GM18499 (cell line): Measurements from ENCODE around the gene SLC38A9.
A peak's percentile ranks its signal among the peaks of the same experiment; 100 is the strongest.
"Not testable (repeated sequence)": the region's sequence is repeated elsewhere in the genome, so short reads cannot be mapped to it uniquely, and the experiment has no call there.

Experiments used
- ATAC-seq: cut with Tn5 transposase; IDR thresholded peaks from one replicate; pipeline ENCODE4 v1.9.1; 2021; ENCODE audit warnings: moderate number of reproducible peaks; ENCODE audit not compliant: insufficient read depth, unreplicated experiment

The SLC38A9 gene, protein sequence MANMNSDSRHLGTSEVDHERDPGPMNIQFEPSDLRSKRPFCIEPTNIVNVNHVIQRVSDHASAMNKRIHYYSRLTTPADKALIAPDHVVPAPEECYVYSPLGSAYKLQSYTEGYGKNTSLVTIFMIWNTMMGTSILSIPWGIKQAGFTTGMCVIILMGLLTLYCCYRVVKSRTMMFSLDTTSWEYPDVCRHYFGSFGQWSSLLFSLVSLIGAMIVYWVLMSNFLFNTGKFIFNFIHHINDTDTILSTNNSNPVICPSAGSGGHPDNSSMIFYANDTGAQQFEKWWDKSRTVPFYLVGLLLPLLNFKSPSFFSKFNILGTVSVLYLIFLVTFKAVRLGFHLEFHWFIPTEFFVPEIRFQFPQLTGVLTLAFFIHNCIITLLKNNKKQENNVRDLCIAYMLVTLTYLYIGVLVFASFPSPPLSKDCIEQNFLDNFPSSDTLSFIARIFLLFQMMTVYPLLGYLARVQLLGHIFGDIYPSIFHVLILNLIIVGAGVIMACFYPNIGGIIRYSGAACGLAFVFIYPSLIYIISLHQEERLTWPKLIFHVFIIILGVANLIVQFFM

DNA sequence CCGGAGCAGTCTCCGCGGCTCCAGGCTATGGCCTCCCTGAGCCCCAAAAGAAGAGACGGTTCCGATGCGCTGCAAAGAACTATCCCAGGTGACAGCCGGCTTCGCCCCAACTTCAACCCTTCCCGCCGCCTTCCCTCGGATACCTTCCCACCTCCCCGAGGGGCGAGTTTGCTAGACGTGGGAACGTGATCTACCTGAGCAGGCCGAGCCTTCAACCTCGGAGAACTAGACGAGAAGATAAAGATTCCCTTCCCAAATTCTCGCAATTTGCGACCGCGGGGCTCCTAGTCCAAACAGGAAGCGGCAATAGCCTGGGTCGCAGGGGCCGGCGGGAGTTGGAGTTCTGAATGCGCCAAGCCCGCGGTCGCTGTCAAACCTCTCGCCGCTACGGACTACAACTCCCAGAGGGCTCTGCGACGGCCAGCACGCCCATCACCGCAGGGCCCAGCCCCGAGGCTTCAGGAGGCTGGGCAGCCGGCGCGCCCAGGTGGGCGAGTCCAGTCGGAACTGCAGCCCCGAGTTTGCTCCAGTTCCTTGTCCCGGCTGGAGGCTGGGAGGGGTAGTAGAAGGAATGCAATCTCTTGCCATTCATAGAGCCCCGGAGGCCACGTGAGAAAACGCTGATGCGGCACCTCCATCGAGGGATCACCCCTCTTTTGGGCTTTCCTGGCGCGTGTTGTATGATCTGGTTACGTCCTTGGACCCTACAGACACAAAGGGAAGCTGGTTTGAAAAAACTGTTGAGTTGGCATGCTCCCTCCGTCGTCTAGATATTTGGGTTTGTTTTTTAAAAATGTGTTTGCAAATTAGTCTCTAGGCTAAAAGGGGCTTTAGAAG, at the start of gene SLC38A9:
Gene SLC38A9 (minus strand): TSS at position 302 of the 837 bp plus-strand sequence. CDS start 14,366 bp downstream, outside the sequence.
- ATAC-seq = peak; percentile 97

DNA sequence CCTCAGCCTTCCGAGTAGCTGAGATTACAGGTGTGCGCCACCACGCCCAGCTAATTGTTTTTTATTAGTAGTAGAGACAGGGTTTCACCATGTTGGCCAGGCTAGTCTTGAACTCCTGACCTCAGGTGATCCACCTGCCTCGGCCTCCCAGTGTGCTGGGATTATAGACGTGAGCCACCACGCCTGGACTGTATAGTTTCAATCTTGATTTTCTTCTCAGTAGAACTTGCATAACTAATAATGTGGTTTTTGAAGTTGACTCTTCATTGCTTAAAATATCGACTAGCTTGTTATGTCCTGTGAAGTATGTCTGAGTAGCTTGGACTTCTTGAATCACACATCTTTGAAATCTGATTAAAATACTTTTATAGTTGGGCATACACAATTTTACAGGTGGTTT, 49.6 kb upstream of the SLC38A9 start:
- not testable (repeated sequence) for ATAC-seq

DNA sequence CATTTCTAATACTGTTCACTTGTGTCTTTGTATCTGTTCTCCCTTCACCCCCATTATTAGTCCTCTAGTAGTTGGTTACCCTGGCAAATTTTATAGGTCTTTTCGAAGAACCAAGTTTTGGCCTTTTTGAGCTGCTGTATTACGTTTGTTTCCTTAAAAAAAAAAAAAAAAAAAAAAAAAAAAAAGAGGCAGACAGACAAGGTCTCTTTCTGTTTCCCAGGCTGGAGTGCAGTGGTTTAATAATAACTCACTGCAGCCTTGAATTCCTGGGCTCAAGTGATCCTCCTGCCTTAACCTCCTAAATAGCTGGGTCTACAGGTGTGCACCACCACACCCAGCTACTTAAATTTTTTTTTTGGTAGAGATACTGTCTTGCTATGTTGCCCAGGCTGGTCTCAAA, 46.6 kb upstream of the SLC38A9 start:
- no peak for ATAC-seq

DNA sequence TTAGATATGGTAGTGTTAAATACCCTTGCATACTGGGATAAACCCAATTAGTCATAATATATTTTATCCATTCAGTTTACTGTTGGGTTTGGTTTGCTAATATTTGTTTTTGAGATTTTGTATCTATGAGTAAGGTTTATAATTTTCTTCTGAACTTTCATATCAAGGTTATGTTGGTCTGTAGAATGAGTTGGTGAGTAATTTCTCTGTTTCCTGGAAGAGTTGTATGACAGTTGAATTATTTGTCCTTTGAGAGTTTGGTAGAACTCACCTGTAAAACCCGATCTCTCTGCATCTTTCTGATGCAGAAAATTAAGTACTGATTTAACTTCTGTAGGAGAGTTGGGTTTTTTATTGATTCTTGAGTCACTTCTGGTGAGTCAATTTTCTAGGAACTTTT, 46.1 kb upstream of the SLC38A9 start:
- no peak for ATAC-seq

DNA sequence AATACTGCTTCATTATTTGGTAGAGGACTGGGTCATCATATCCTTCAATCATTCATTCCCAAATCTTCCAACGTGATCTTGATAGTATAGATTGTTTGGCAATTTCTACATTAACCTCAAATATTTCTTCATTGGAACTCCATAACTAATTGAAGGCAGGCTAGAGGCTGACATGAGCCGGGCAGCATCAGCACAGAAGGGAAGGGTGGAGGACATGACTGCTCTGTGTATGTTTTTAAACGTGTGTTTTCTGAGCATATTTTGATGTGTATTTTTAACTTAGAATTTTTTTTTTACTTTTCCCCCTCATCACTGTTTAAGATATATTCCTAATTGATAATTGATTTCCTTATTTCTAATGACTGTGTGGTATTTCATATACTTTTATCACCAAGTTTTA, 38.4 kb upstream of the SLC38A9 start:
- no peak for ATAC-seq

DNA sequence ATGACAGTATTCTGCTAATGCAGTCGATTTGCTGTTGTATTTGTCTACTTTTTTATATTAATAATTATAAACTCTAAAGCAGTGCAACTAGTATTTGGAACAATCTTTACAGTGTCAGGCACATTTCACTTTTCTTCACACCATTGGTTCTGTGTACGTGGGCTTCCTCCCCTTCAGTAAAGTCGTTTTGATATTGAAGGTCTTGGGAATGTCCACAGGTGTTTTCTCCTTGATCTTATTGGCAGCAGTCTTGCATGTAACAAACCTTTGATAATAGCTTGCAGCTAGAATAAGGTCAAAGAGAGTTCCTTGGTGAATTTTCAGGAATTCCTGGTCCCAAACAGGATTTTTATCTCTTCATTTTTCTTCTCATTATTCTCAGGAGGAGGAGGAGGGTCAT, 37.9 kb upstream of the SLC38A9 start:
- ATAC-seq = no peak

DNA sequence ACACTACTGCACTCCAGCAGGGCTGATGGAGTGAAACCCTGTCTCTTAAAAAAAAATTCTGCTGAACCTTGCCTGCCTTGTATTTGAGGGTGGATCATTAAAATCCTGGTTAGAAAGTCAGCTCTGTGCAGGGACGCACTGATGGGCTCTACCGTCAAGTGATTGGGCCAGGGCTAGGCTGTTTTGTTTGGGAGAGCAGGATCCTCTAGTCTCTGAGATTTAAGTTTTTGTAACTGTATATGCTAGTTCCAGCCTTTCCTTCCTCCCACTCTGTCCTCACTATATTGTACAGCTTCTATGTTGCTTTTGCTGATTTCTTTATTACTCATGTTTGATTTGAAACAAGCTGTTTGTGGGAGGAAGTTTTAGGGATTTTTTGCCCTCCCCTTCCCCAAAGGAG, 37.3 kb upstream of the SLC38A9 start:
- ATAC-seq = no peak

DNA sequence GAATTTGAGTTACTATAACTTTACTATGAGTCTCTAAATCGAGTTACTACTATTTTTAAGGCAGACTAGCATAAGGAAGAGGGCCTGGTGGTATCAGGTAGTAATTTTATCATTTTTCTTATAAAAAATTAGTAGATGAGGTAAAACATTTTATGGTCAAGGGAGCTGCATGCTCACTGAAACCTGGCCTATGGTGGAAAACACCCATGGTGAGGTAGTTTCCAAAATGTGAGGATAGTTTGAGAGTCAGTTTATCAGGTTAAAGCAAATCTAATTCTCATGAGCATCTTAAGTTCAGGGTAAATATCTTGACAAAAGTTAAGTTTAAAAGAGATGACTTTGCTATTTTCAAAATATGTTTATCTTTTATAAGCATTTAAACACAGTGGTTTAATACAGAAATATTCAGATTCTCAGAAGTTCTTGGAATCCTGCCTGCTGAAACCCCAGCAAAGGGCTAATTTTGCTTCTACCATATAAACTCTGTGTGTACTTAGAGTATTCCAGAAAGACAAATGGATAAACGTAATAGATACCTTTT, 35.7 kb upstream of the SLC38A9 start:
- ATAC-seq = no peak

DNA sequence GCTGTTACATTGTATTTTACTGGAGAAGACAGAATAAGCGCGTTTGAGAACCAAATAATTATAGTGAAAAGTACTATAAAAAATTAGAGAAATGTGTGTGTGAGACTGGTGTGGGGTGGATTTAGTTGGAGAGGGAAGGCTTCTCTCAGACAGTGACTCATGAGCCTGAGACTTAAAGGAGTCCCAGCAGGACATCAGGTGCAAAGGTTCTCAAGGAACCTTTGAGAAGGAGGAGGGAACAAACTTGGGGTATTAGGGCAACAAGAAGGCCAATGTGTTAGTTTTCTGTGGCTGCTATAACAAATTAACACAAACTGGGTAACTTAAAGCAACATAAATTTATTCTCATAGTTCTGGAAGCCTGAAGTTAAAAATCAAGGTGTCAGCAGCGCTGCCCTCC, 30.7 kb upstream of the SLC38A9 start:
- ATAC-seq = no peak

DNA sequence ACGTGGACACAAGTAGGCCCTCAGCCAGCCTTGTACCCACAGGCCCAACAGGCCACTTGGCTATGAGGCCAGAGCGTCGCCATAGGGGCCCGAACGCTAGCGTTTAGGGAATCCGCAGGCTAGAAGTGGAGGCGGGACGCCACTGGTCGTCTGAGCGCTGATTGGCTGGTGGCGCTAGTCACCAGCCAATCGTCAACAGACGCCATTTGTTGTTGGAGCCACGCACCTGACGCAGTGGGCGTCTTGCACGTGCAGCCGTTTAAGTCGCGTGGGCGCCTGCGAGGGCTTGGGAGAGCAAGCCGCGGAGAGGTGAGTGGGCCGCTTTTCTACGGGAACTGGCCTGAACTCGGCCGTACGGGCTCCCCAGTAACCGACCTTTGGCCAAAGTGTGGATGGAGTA, 25.7 kb upstream of the SLC38A9 start, which contains the start of gene DDX4:
Gene DDX4 (plus strand): TSS at position 269 of the 400 bp plus-strand sequence. CDS start 903 bp downstream, outside the sequence.
- no peak for ATAC-seq

DNA sequence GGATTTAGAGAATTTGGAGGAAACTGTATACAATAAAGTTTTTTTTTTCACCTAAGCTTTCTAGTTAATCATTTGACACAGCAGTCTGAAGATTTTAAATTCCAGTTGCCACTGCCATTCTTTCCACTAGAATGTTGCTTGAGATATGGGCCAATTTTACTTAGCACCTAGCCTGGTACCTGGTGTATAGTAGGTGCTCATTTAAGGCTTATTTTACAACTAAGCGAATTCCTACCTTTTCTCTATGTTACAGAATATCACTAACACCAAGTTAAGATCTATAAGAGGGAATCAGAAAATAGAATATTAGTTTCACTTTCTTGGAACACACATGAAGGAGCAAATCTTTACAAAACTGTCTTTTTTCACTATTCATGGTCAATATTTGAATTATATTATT, 22.5 kb upstream of the SLC38A9 start:
- ATAC-seq = no peak

DNA sequence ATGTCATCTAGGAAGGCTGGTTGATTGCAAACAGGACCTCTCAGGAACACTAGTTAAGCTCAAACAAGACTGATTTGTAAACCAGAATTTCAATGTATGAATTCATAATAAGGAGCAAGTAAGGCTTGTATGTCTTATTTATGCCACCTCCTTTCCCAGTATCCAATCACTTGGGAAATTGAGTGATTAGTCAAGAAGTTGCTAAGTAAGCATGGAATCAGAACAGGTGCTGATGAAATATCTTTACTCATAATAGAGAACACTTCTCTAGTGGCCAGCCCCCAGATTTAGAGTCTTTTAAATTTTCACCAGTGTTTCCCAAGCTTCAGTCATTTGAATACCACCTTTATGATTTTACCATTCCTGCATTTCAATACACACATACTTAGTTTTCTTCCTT, 20.5 kb upstream of the SLC38A9 start:
- ATAC-seq = no peak

DNA sequence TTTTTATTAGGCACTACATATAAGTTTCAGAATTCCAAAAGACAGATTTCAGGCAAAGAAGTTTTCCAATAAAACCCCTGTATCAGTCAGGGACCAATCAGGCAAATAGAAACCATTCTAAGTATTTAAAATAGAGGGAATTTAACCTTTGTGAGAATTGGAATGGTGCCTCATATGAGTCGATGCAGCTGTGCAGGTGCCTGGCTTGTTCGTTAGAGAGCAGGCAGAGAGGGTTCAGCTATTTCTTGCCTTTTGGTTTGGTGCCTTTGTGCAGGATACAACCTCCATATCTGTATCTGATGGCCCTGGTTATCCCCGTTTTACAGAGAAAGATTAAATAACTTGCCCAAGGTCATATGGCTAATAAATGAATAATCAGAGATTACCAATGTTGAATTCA, 19.7 kb upstream of the SLC38A9 start:
- ATAC-seq = no peak

DNA sequence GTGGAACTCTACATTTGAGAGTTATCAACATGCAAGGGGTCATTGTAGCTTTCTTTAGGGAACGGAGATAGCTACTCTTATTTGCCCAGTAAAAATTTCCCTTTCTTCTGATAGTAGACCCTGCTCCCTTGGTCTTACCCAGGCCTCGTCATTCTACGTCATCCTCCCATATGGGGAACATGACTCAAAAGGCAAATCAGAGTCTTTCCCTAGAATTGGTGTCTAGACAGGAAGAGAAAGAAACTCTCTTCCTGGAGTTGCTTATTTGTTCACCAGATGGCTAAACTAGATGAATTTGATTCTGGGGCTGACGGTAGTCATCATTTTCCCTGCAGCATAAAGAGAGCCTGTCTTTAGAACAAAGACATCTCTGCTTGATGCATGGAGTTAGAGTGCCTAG, 12.2 kb upstream of the SLC38A9 start:
- ATAC-seq = no peak

DNA sequence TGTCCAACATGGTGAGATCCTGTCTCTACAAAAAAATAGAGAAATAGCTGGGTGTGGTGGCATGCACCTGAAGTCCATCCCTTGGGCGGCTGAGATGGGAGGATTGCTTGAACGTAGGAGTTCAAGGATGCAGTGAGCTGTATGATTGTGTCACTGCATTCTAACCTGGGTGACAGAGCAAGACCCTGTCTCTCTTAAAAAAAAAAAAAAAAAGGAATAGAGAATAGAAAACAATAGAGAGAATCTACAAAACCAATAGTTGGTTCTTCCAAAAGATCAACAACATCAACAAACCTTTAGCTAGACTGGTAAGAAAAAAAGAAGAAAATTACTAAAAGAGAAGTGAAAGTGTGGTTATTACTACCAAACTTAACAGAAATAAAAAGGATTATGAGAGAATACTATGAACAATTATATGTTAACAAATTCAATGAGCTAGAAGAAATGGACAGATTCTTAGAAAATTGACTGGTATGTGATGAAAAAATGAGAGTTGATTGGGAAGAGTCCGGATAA, 8.1 kb upstream of the SLC38A9 start:
- no peak for ATAC-seq

DNA sequence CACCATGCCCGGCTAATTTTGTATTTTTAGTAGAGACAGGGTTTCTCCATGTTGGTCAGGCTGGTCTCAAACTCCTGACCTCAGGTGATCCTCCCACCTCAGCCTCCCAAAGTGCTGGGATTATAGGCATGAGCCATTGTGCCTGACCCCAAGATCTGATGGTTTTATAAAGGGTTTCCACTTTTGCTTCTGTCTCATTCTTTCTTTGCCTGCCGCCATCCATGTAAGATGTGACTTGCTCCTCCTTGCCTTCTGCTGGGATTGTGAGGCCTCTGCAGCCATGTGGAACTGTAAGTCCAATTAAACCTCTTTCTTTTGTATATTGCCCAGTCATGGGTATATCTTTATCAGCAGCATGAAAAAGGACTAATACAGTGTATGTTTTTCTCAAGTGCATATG, 6.9 kb upstream of the SLC38A9 start:
- not testable (repeated sequence) for ATAC-seq

DNA sequence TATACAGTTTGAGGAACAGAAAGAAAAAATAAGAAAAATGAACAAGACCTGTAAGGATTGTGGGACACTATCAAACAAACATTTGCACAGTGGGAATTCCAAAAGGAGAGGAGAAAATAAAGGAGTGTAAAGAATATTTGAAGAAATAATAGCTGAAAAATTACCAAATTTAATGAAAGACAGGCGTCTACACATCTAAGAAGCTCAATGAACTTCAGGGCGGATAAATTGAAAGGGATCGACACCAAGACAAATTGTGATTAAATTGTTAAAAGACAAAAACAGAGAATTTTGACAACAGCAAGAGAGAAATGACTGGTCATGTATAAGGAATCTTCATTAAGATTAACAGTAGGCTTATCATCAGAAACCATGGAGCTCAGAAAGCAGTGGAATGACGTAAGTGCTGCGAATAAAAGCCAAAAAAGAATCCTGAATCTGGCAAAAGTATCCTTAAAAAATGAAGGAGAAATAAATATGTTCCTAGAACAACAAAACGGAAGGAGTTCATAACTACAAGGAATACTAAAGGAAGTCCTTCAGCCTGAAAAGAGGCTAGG, 3.5 kb upstream of the SLC38A9 start:
- ATAC-seq = no peak

DNA sequence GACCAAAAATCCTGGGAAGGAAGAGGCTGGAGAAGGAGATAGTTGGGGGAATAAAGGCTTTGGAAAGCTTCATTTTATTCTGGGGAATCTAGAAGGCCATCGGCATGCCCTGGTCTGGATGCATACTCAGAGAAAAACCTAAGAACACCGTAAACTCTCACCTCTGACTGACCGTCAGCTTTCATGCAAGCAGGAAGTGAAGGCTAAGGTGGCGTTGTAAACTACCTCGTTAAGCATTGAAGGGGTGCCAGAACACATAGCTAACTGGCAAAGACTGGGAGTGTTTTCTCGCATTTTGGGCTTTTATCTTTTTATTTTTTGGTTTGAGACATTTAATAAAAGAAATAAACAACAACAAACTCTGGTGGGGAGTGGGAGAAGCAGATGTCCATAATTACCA, 2.6 kb upstream of the SLC38A9 start:
- no peak for ATAC-seq

DNA sequence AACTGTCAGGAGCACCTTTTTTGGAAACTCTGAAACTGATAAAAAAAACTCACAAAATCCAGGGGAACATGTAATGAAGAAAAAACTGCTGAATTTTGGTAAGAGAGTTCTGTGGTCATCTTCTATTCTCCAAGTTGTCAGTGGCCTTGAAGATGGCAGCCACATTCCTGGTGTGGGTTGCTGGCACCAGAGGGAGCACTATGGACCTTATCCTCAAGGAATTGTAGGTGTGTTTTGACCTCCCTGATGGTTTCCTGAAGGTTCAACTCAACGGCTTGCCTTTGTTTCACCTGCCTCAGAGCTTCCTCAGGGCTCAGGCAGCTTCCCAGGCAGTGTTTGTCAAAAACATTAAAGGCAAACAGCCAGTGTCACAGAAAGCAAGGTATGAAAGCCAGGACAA, 2.2 kb upstream of the SLC38A9 start:
- no peak for ATAC-seq

DNA sequence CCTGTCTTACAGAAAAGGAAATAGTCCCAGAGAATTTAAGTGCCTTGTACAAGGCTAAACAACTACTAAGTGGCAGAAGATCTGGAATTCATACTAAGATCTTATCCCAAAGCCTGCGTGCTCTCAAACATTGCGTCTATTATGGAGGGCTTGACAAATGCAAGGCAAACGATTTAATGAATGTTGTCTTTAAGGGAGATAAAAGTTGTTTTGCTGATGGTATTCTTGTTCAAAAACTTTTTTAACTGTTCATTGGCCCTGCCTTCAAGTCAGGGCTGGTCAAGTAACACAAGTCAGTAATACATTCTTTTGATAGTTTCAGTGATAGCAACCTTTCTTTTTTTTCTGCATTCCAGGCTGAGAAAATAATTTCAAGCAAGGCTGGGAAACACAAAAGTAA, 1.7 kb upstream of the SLC38A9 start:
- no peak for ATAC-seq
